Endodermal cell (in vitro differentiated cells): Measurements from ENCODE around the gene YIF1A. TPM values are rescaled to one million over a fixed set of nuclear protein-coding genes. Genes with fewer than 3 reads are reported as not detected.
A peak's percentile ranks its signal among the peaks of the same experiment; 100 is the strongest.
"Not testable (repeated sequence)": the region's sequence is repeated elsewhere in the genome, so short reads cannot be mapped to it uniquely, and the experiment has no call there.

Experiments
- DNase-seq: peaks from one replicate; pipeline ENCODE4 v3.0.0-alpha.2; 2017
- H3K27ac ChIP-seq: 2 replicates; pipeline ENCODE4 v1.5.1; 2013; ENCODE audit warnings: mild to moderate bottlenecking, low read depth, low read length, moderate library complexity
- H3K27me3 ChIP-seq: 2 replicates; pipeline ENCODE4 v1.6.1; 2013; ENCODE audit warnings: mild to moderate bottlenecking, low read length, moderate library complexity; ENCODE audit not compliant: insufficient read depth, control insufficient read depth, poor library complexity, severe bottlenecking
- H3K36me3 ChIP-seq: 2 replicates; pipeline ENCODE4 v1.7.0; 2013; ENCODE audit warnings: mild to moderate bottlenecking, low read length, moderate library complexity; ENCODE audit not compliant: control insufficient read depth, insufficient read depth
- H3K4me1 ChIP-seq: one replicate; pipeline ENCODE4 v1.7.0; 2013; ENCODE audit warnings: low read length; ENCODE audit not compliant: control insufficient read depth, insufficient read depth
- H3K4me3 ChIP-seq: 2 replicates; pipeline ENCODE4 v1.5.1; 2013; ENCODE audit warnings: mild to moderate bottlenecking, low read length, moderate library complexity
- H3K9ac ChIP-seq: 2 replicates; pipeline ENCODE4 v1.6.1; 2013; ENCODE audit warnings: mild to moderate bottlenecking, low read length, moderate library complexity; ENCODE audit not compliant: poor library complexity, severe bottlenecking; ENCODE audit errors: extremely low read depth
- H3K9me3 ChIP-seq: 2 replicates; pipeline ENCODE4 v1.6.1; 2013; ENCODE audit warnings: mild to moderate bottlenecking, low read length, moderate library complexity; ENCODE audit not compliant: control insufficient read depth
- H3K27ac Mint-ChIP-seq: 2 replicates; pipeline ENCODE4 v1.8.0; 2020; ENCODE audit warnings: mixed read lengths
- H3K27me3 Mint-ChIP-seq: 2 replicates; pipeline ENCODE4 v1.8.0; 2021; ENCODE audit warnings: mild to moderate bottlenecking, mixed read lengths; ENCODE audit not compliant: insufficient read depth
- H3K36me3 Mint-ChIP-seq: 2 replicates; pipeline ENCODE4 v1.8.0; 2020; ENCODE audit warnings: low read depth, mixed read lengths
- H3K4me1 Mint-ChIP-seq: 2 replicates; pipeline ENCODE4 v1.8.0; 2020; ENCODE audit warnings: mixed read lengths
- H3K4me3 Mint-ChIP-seq: 2 replicates; pipeline ENCODE4 v1.8.0; 2020; ENCODE audit warnings: mild to moderate bottlenecking, moderate library complexity, mixed read lengths
- H3K9me3 Mint-ChIP-seq: 2 replicates; pipeline ENCODE4 v1.8.0; 2020; ENCODE audit warnings: mild to moderate bottlenecking, mixed read lengths
- WGBS, 2 experiments: methylation state at CpG; one replicate each; pipeline versions ENCODE4 v1.1.5 to v1.1.7; 2013; ENCODE audit warnings: missing lambda C conversion rate in 2 of 2, mixed read lengths in 1 of 2; ENCODE audit not compliant: insufficient coverage in 1 of 2, insufficient read length in 1 of 2; 5-methylcytosine and 5-hydroxymethylcytosine counted together
- total RNA-seq, 2 donors: library from RNA; stranded (reverse); fragmentation: NEBNext Ultra II Directional in 1 of 2; extraction: Animal tissue kit (Norgen Biotek cat#: 25700) in 1 of 2; gene quantifications; 2 replicates in 1 of 2; 3 replicates in 1 of 2; pipeline ENCODE4 v1.2.1, GENCODE V29; 2021
- TF ChIP-seq, protein P1 (sequence below): fragments of 200-600 bp; sonication (generic); conservative IDR thresholded peaks from 2 replicates; pipeline ENCODE4 v1.5.0; 2021; ENCODE audit warnings: antibody characterized with exemption, mild to moderate bottlenecking

Gene YIF1A
- total RNA-seq, 2 donors from 2014 or later = 70.6 to 80.1 TPM

GRCh38 chr11:66312549-66313320 lies 23.8 kb upstream of the YIF1A start:
- peaks cover 3% of the 10 kb centered on the region for H3K4me1 ChIP-seq
- TF ChIP-seq, protein P1, sequence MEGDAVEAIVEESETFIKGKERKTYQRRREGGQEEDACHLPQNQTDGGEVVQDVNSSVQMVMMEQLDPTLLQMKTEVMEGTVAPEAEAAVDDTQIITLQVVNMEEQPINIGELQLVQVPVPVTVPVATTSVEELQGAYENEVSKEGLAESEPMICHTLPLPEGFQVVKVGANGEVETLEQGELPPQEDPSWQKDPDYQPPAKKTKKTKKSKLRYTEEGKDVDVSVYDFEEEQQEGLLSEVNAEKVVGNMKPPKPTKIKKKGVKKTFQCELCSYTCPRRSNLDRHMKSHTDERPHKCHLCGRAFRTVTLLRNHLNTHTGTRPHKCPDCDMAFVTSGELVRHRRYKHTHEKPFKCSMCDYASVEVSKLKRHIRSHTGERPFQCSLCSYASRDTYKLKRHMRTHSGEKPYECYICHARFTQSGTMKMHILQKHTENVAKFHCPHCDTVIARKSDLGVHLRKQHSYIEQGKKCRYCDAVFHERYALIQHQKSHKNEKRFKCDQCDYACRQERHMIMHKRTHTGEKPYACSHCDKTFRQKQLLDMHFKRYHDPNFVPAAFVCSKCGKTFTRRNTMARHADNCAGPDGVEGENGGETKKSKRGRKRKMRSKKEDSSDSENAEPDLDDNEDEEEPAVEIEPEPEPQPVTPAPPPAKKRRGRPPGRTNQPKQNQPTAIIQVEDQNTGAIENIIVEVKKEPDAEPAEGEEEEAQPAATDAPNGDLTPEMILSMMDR = no peak
- H3K9me3 ChIP-seq = no peaks in the 10 kb centered on the region
- H3K36me3 ChIP-seq = no peaks in the 10 kb centered on the region
- Mint-ChIP-seq H3K4me3 (peak overlapping the region; percentile 72), H3K27me3 (peaks cover 22% of the 10 kb centered on the region), H3K36me3 (no peaks in the 10 kb centered on the region), H3K9me3 (no peaks in the 10 kb centered on the region), H3K27ac (peak overlapping the region; percentile 95), H3K4me1 (peaks cover 9% of the 10 kb centered on the region)
- DNase-seq = peak; percentile 100
- H3K27me3 ChIP-seq = no peaks in the 10 kb centered on the region
- 3 to 9% methylated on average over 11 to 52 of the region's 52 CpGs for WGBS, 2 experiments
- H3K9ac ChIP-seq = peak overlapping the region; percentile 64
- H3K27ac ChIP-seq = peak overlapping the region; percentile 98
- H3K4me3 ChIP-seq = peak overlapping the region; percentile 90

- Histone ChIP-seq H3K27ac (peak overlapping the region; percentile 81), H3K27me3 (no peaks in the 10 kb centered on the region), H3K4me1 (peaks cover 3% of the 10 kb centered on the region), H3K9me3 (no peaks in the 10 kb centered on the region), H3K9ac (peak overlapping the region; percentile 64), H3K4me3 (peak overlapping the region; percentile 90), H3K36me3 (no peaks in the 10 kb centered on the region)
- Mint-ChIP-seq H3K4me3 (peak overlapping the region; percentile 72), H3K36me3 (no peaks in the 10 kb centered on the region), H3K9me3 (no peaks in the 10 kb centered on the region), H3K4me1 (peaks cover 5% of the 10 kb centered on the region), H3K27me3 (peaks cover 28% of the 10 kb centered on the region), H3K27ac (peak overlapping the region; percentile 95)
- 0% methylated on average over 11 to 44 of the region's 44 CpGs for WGBS, 2 experiments
- TF ChIP-seq, protein P1 = no peak
- peak; percentile 96 for DNase-seq
Observed at GRCh38 chr11:66311965-66312548, 23.1 kb upstream of the YIF1A start.

DNA sequence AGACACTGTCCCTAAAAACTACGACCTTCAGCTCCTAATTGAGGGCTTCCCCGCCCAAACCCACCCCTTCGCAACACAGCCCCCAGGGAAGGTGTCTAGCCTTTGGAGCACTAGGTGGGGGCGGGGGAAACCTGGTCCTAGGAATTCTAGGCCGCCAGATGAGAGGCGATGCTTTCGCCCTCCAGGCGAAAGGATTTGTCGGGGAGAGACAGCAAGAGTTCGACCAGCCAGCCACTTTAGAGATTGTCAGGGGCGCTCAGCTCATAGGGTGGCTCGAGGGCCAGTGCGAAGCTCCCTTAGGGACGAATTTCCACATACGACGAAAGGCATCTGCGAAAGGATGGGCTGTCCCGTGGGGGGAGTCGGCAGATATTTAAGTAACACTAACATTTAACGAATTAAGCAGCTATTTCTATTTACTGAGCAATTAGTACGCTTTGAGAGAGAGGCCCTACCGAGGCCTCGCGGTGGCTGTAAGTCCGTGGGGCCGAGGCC lies 22.6 kb upstream of the YIF1A start:
- peaks cover 33% of the 10 kb centered on the region for H3K27me3 Mint-ChIP-seq
- peak overlapping the region; percentile 95 for H3K27ac Mint-ChIP-seq
- Histone ChIP-seq H3K27me3 (no peaks in the 10 kb centered on the region), H3K4me1 (peaks cover 3% of the 10 kb centered on the region), H3K9ac (peak overlapping the region; percentile 64), H3K9me3 (no peaks in the 10 kb centered on the region), H3K4me3 (peak overlapping the region; percentile 90), H3K36me3 (no peaks in the 10 kb centered on the region), H3K27ac (peak overlapping the region; percentile 81)
- TF ChIP-seq, protein P1 = peak; percentile 92
- H3K9me3 Mint-ChIP-seq = no peaks in the 10 kb centered on the region
- H3K4me1 Mint-ChIP-seq = peaks cover 5% of the 10 kb centered on the region
- no peak for DNase-seq
- no peaks in the 10 kb centered on the region for H3K36me3 Mint-ChIP-seq
- H3K4me3 Mint-ChIP-seq = peak overlapping the region; percentile 72
- WGBS, 2 experiments = 25 to 31% methylated on average over 9 to 26 of the region's 26 CpGs

GRCh38 chr11:66310803-66311440 lies 22.0 kb upstream of the YIF1A start:
- not testable (repeated sequence) for H3K27me3 ChIP-seq, H3K9me3 ChIP-seq, H3K36me3 ChIP-seq, H3K27ac ChIP-seq, H3K27ac Mint-ChIP-seq, H3K4me1 ChIP-seq, H3K9ac ChIP-seq, H3K4me1 Mint-ChIP-seq, H3K9me3 Mint-ChIP-seq, H3K4me3 Mint-ChIP-seq, H3K4me3 ChIP-seq, H3K36me3 Mint-ChIP-seq
- peaks cover 33% of the 10 kb centered on the region for H3K27me3 Mint-ChIP-seq
- 89 to 94% methylated on average over 17 to 18 of the region's 18 CpGs for WGBS, 2 experiments
- DNase-seq = peak; percentile 38
